ENCODE data around the gene VPS26A.

DNA sequence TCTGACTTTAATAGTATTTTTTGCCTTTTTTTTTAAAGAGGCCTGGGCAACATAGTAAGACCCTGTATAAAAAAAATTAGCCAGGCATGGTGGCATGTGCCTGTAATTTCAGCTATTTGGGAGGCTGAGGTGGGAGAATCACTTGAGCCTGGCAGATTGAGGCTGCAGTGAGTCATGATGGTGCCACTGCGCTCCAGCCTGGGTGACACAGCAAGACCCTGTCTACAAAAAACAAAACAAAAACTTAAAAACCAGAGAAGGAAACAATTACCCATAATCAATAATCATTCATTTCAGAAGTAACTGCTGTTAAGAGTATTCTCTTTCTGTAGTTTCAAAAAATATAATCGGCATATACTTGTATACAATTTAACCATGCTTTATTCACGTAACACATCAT is 28.0 kb downstream of the VPS26A start:
- TF ChIP-seq POLR2A (IDR thresholded peaks at IDR 0.05; ENCODE audit: low read depth, low read length) (no peak), POLR2AphosphoS5 (IDR thresholded peaks at IDR 0.05; ENCODE audit: low read depth, low read length) (no peak)

Data from GM12892 (cell line).